Endodermal cell (in vitro differentiated cells): ENCODE data around the gene LAMC1. TPM values are rescaled to one million over a fixed set of nuclear protein-coding genes. Genes with fewer than 3 reads are reported as not detected.

ENCODE experiments used
- DNase-seq: peaks from one replicate; pipeline ENCODE4 v3.0.0-alpha.2; 2017
- H3K27ac ChIP-seq: 2 replicates; pipeline ENCODE4 v1.5.1; 2013; ENCODE audit warnings: mild to moderate bottlenecking, low read depth, low read length, moderate library complexity
- H3K27me3 ChIP-seq: 2 replicates; pipeline ENCODE4 v1.6.1; 2013; ENCODE audit warnings: mild to moderate bottlenecking, low read length, moderate library complexity; ENCODE audit not compliant: insufficient read depth, control insufficient read depth, poor library complexity, severe bottlenecking
- H3K36me3 ChIP-seq: 2 replicates; pipeline ENCODE4 v1.7.0; 2013; ENCODE audit warnings: mild to moderate bottlenecking, low read length, moderate library complexity; ENCODE audit not compliant: control insufficient read depth, insufficient read depth
- H3K4me1 ChIP-seq: one replicate; pipeline ENCODE4 v1.7.0; 2013; ENCODE audit warnings: low read length; ENCODE audit not compliant: control insufficient read depth, insufficient read depth
- H3K4me3 ChIP-seq: 2 replicates; pipeline ENCODE4 v1.5.1; 2013; ENCODE audit warnings: mild to moderate bottlenecking, low read length, moderate library complexity
- H3K9ac ChIP-seq: 2 replicates; pipeline ENCODE4 v1.6.1; 2013; ENCODE audit warnings: mild to moderate bottlenecking, low read length, moderate library complexity; ENCODE audit not compliant: poor library complexity, severe bottlenecking; ENCODE audit errors: extremely low read depth
- H3K9me3 ChIP-seq: 2 replicates; pipeline ENCODE4 v1.6.1; 2013; ENCODE audit warnings: mild to moderate bottlenecking, low read length, moderate library complexity; ENCODE audit not compliant: control insufficient read depth
- H3K27ac Mint-ChIP-seq: 2 replicates; pipeline ENCODE4 v1.8.0; 2020; ENCODE audit warnings: mixed read lengths
- H3K27me3 Mint-ChIP-seq: 2 replicates; pipeline ENCODE4 v1.8.0; 2021; ENCODE audit warnings: mild to moderate bottlenecking, mixed read lengths; ENCODE audit not compliant: insufficient read depth
- H3K36me3 Mint-ChIP-seq: 2 replicates; pipeline ENCODE4 v1.8.0; 2020; ENCODE audit warnings: low read depth, mixed read lengths
- H3K4me1 Mint-ChIP-seq: 2 replicates; pipeline ENCODE4 v1.8.0; 2020; ENCODE audit warnings: mixed read lengths
- H3K4me3 Mint-ChIP-seq: 2 replicates; pipeline ENCODE4 v1.8.0; 2020; ENCODE audit warnings: mild to moderate bottlenecking, moderate library complexity, mixed read lengths
- H3K9me3 Mint-ChIP-seq: 2 replicates; pipeline ENCODE4 v1.8.0; 2020; ENCODE audit warnings: mild to moderate bottlenecking, mixed read lengths
- CTCF ChIP-seq: fragments of 200-600 bp; sonication (generic); conservative IDR thresholded peaks from 2 replicates; pipeline ENCODE4 v1.5.0; 2021; ENCODE audit warnings: antibody characterized with exemption, mild to moderate bottlenecking
- WGBS, 2 experiments: methylation state at CpG; one replicate each; pipeline versions ENCODE4 v1.1.5 to v1.1.7; 2013; ENCODE audit warnings: missing lambda C conversion rate in 2 of 2, mixed read lengths in 1 of 2; ENCODE audit not compliant: insufficient coverage in 1 of 2, insufficient read length in 1 of 2; 5-methylcytosine and 5-hydroxymethylcytosine counted together
- total RNA-seq, 2 donors: library from RNA; stranded (reverse); fragmentation: NEBNext Ultra II Directional in 1 of 2; extraction: Animal tissue kit (Norgen Biotek cat#: 25700) in 1 of 2; gene quantifications; 2 replicates in 1 of 2; 3 replicates in 1 of 2; pipeline ENCODE4 v1.2.1, GENCODE V29; 2021

The LAMC1 gene
- total RNA-seq, 2 donors from 2014 or later: 47.9 to 58.8 TPM

- 89 to 100% methylated on average over 2 to 3 of the region's 3 CpGs for WGBS, 2 experiments
- Histone ChIP-seq H3K4me1 (peaks cover 2% of the 10 kb centered on the region), H3K9me3 (no peaks in the 10 kb centered on the region), H3K4me3 (no peak overlapping the region), H3K9ac (no peak overlapping the region), H3K36me3 (no peaks in the 10 kb centered on the region), H3K27me3 (no peaks in the 10 kb centered on the region), H3K27ac (no peak overlapping the region)
- TF ChIP-seq CTCF: no peak
- Mint-ChIP-seq H3K4me3 (no peak overlapping the region), H3K36me3 (no peaks in the 10 kb centered on the region), H3K27me3 (peaks cover 2% of the 10 kb centered on the region), H3K27ac (no peak overlapping the region), H3K4me1 (peaks cover 5% of the 10 kb centered on the region), H3K9me3 (no peaks in the 10 kb centered on the region)
- DNase-seq: no peak
These were observed 140.1 kb downstream of the LAMC1 start for GRCh38 chr1:183163316-183163715.

GRCh38 chr1:183164340-183164739, 141.1 kb downstream of the LAMC1 start:
- H3K9ac ChIP-seq: no peak overlapping the region
- H3K27ac ChIP-seq: no peak overlapping the region
- TF ChIP-seq CTCF: no peak
- H3K4me1 Mint-ChIP-seq: peaks cover 2% of the 10 kb centered on the region
- H3K4me3 ChIP-seq: no peak overlapping the region
- H3K27me3 ChIP-seq: no peaks in the 10 kb centered on the region
- peak overlapping the region; percentile 62 for H3K27ac Mint-ChIP-seq
- no peaks in the 10 kb centered on the region for H3K36me3 Mint-ChIP-seq
- no peaks in the 10 kb centered on the region for H3K9me3 Mint-ChIP-seq
- peaks cover 2% of the 10 kb centered on the region for H3K4me1 ChIP-seq
- DNase-seq: peak; percentile 87
- H3K36me3 ChIP-seq: no peaks in the 10 kb centered on the region
- H3K4me3 Mint-ChIP-seq: no peak overlapping the region
- no peaks in the 10 kb centered on the region for H3K9me3 ChIP-seq
- H3K27me3 Mint-ChIP-seq: no peaks in the 10 kb centered on the region
- 51% methylated on average over 1 of the region's 1 CpG; no CpG with 5 or more reads in 1 of the 2 experiments for WGBS, 2 experiments

GRCh38 chr1:183164963-183165362, 141.7 kb downstream of the LAMC1 start:
- H3K9me3 Mint-ChIP-seq: no peaks in the 10 kb centered on the region
- H3K9ac ChIP-seq: no peak overlapping the region
- no peaks in the 10 kb centered on the region for H3K9me3 ChIP-seq
- no peak for TF ChIP-seq CTCF
- H3K4me1 Mint-ChIP-seq: peaks cover 2% of the 10 kb centered on the region
- H3K27me3 Mint-ChIP-seq: no peaks in the 10 kb centered on the region
- WGBS, 2 experiments: 96 to 100% methylated on average over 3 to 4 of the region's 4 CpGs
- H3K4me1 ChIP-seq: peaks cover 2% of the 10 kb centered on the region
- no peak overlapping the region for H3K27ac ChIP-seq
- no peak overlapping the region for H3K4me3 Mint-ChIP-seq
- no peak overlapping the region for H3K4me3 ChIP-seq
- no peaks in the 10 kb centered on the region for H3K36me3 Mint-ChIP-seq
- H3K27me3 ChIP-seq: no peaks in the 10 kb centered on the region
- no peaks in the 10 kb centered on the region for H3K36me3 ChIP-seq
- H3K27ac Mint-ChIP-seq: no peak overlapping the region
- DNase-seq: no peak
